NCI-H2029 treated with DMSO at 0.1 percent for 48 hours (cell line): Measurements from ENCODE around the gene FAM174B.
A peak's percentile ranks its signal among the peaks of the same experiment; 100 is the strongest.

Experiments
- DNase-seq: peaks from one replicate; lab custom pipeline; 2025; lab: John Stamatoyannopoulos, UW

Gene FAM174B

DNA sequence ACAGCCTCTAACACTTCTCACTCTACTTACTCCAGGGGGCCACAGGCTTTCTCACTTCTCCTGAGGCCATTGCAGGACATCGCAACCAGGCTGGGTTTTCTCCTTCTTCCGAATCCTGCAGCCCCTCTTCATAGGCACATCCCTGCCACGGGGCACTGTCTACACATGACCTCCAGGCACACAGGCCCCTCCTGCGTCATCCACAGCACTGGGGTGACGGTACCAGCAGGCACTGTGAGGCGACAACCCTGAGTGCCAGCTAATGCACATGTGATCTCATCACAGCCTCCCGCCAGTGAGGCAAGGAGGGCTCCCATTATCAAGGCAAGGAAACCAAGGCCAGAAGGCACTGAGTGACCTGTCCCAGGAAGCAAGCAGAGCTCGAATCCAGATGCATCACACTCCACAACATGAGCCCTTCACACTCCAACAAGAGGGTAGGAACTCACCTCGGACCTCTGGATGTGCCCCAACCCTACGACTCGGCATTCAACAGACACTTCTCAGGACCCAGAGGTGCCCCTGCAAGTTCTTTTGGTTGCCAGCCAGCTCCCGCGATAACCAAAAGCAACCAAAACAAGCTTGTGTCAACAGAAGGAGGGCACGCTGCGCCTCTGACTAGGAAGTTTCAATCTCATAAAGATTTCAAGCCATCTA lies 16.7 kb downstream of the FAM174B start:
- no peak for DNase-seq

DNA sequence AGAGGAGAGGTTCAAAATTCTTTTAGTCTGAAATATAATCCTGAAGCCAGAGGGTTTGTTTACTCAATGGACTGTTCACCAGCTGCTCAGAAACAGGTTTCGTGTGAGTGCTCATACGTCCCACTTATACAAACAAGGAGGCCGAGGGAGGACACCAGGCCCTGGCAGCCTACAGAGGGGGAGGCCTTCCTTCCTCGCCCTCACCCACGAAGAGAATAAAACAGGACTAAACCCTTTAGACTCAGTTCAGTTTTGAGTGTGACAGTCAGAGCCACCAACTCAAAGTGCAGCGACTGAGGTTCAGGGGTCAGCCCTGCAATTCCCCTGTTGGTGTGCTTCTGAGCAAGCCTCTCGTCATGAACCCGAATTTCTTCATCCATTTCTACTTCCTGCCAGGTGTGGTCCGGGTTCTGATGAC lies 17.3 kb downstream of the FAM174B start:
- peak; percentile 72 for DNase-seq

- DNase-seq = no peak
Observed at GRCh38 chr15:92637626-92638025, 17.9 kb downstream of the FAM174B start.

- DNase-seq = peak; percentile 70
Observed at GRCh38 chr15:92636908-92637481, 18.6 kb downstream of the FAM174B start.

- DNase-seq = no peak
Observed at GRCh38 chr15:92636401-92636907, 19.1 kb downstream of the FAM174B start.

GRCh38 chr15:92634671-92635201 lies 20.8 kb downstream of the FAM174B start:
- DNase-seq = no peak

DNA sequence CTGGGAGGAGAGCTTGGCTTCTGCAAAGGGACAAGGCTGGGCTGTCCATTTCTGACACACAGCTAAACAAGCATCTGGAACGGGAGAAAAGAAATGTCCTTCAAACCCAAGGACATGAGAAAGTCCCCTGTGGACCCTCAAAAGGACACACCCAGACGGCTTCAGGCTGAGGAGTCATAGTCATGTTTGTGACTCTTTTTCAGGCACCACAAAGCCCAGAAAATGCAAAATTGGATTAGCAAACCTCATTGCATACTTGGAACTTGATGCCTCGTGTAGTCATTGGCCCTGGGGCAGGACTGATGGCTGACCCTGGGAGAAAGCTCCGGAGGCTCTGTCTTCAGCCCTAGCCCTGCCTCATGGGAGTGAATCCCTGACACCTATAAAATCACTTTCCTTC lies 21.5 kb downstream of the FAM174B start:
- no peak for DNase-seq

- no peak for DNase-seq
Observed at GRCh38 chr15:92633418-92633817, 22.2 kb downstream of the FAM174B start.

DNA sequence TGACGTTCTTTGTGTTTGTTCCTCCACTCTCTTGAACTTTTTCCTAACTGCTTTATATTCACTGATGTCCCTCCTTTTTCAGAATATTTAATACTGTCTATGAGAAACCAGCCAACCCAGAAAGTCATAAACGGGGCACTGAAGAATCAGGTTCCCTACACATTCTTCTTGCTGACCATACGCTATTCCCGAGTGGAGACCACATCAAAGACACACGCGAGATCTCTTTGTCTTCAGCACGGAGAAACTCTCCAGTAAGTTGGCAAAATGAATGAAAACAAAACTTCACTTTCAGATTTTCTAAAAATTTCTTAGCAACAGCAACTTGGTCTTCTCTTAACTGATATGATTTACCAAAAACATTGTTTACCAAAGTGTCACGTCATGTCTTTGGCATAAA lies 22.6 kb downstream of the FAM174B start:
- DNase-seq = no peak

DNA sequence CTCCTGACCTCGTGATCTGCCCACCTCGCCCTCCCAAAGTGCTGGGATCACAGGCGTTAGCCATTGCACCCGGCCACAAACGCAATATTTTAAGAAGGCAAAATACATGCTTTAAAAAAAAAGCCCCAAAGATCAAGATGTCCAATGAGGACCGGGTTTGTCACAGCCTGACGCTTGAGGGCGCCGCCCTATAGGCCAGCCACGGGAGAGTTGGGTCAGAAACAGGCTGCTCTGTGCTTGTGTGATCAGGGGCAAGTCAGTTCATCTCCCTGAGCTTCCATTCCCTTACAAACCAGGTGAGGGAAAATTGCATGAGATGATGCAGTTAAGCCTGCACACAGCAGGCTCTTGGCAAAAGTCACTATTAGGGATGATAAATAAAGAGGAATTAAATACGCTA lies 23.9 kb downstream of the FAM174B start:
- DNase-seq = no peak

DNA sequence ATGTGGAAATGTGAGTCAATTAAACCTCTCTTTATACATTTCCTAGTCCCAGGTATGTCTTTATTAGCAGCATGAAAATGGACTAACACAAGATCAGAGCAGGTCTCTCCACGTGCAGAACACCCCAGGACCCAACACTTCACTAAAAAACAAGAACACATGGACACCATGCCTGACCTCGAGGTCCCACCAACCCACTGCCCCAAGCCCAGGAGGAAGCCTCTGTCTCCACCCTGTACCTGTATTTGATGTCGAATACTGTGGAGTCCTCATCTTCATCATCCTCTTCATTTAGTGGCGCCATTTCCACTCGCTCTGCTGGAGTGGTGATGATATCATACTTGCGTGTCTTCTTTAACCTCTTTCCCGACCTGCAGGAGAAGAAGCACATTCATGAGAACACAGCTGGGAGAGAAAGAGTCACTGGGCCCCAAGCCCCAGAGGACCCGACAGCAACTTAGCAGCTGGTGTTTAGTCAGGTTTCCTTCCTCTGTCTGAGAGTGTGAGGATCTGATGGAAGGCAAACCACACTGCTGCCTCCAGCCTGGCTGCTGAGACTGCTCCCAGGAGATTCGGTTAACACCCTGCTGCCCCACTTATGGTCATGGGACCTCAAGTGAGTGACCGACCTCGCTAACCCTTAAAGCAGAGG lies 25.5 kb downstream of the FAM174B start:
- no peak for DNase-seq

- DNase-seq = no peak
Observed at GRCh38 chr15:92629276-92629974, 26.1 kb downstream of the FAM174B start.

GRCh38 chr15:92627014-92627413 lies 28.6 kb downstream of the FAM174B start:
- no peak for DNase-seq

GRCh38 chr15:92625251-92625980 lies 30.2 kb downstream of the FAM174B start:
- no peak for DNase-seq

DNA sequence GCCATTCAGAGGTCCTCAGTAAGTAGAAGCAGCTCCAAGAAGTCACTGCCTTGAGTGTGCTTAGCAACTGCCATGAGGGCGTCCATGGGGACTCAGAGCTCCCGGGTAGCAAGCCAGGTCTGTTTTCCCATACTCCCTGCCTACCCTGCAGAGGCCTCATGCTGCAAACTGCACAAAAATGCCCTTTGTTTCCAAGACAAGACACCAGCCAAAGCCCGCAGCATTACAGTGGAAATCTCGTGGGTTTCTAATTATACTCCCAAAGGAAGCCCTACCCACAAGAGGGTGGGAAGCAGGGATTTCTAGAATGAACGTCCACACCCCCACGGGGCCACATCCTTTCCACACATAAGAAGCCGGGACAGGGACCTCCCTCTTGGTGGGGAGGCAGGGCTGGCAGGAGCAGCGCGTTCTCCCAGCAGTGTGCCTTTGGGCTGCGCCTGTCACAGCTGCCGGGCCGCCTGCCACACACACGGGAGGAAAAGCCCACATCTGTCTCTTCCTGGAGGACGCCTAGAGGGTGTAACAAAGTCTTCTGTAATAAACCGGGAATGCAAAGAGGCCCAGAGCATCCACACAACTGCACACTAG lies 31.1 kb downstream of the FAM174B start:
- DNase-seq = no peak

- no peak for DNase-seq
Observed at GRCh38 chr15:92623435-92623834, 32.1 kb downstream of the FAM174B start.

DNA sequence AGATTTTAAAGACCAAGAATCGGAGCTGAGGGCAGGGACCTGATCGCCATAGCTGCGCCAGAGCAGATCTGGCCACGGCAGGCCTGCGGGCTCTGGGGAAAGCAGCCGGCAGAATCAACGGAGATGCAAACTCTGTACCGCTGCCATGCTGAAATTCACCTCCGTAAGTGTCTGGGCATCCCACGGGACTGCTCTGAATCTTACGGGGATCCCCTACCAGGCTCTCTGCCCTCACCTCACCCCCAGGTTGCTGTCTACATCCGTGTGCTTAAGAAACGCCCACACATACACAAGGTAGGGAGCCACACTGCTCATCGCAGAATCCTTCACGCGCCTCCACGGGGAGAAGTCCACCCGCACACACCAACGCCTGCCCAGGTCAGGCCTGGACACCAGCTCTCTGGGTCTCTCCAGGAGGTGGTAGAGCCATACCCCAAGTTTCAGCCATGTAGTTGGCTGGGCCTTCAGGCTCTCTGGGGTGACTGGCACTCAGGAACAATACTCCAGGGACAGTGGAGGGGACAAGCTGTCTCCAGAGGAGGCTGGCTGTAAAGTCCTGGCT lies 33.5 kb downstream of the FAM174B start:
- DNase-seq = no peak

- DNase-seq = no peak
Observed at GRCh38 chr15:92620991-92621390, 34.6 kb downstream of the FAM174B start.

DNA sequence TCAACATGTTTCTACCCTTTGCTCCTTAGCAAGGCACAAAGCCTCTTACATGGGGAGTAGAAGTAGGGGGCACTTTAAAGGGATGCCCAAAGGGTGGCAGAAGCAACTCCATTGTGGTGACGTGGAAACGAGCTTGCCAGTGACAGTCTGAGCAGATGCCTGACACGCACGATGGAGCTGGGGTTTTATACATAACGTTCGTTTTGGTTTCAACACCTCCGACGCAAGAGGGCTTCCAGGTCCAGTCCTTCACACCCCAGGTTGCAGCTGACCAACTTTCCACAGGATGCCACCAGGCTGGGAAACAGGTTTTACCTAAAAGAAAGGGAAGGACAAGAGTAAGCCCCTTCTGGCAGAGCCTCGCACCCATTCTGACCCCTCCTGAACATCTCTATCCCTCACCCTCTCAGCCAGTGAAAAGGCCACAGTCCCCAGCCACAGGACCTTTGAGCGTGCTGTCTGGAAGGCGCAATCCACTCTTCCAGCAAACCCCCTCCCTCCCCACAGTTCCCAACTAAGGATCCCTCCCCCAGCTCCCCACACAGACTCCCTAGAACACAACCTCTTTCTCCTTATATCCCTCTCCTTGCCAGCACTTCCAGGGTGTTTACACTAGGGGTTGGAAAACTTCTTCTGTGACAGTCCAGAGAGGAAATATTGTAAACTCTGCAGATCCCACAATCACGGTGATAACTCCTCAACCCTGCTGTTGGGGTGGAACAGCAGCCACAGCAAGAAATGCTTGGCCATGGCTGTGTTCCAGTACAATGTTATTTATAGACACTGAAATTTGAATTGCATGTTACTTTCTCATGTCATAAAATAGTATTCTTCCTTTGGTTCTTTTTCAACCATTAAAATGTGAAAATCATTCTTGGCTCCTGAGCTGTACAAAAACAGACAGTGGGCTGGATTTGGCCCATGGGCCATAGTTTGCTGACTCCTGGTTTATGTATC lies 36.2 kb downstream of the FAM174B start:
- DNase-seq = no peak
